ENCODE data around the gene LCN2.
"Not testable (repeated sequence)": the region's sequence is repeated elsewhere in the genome, so short reads cannot be mapped to it uniquely, and the experiment has no call there.

Gene LCN2

GRCh38 chr9:128169492-128169891, 20.2 kb downstream of the LCN2 start:
- Histone ChIP-seq H3K9me3 (ENCODE audit: control insufficient read depth, low read length) (no peaks in the 10 kb centered on the region), H3K27ac (ENCODE audit: insufficient read depth, low read depth, low read length, poor library complexity, severe bottlenecking) (no peak overlapping the region), H3K4me1 (ENCODE audit: control insufficient read depth, insufficient read depth, low read length) (no peaks in the 10 kb centered on the region), H3K36me3 (ENCODE audit: control insufficient read depth, insufficient read depth, low read length) (peaks cover 18% of the 10 kb centered on the region), H3K4me3 (ENCODE audit: insufficient read depth, low read depth, low read length) (no peak overlapping the region), H3K27me3 (ENCODE audit: control insufficient read depth, insufficient read depth, low read length, poor library complexity, severe bottlenecking) (no peaks in the 10 kb centered on the region)
- 96 to 97% methylated on average over 8 of the region's 8 CpGs for WGBS, 2 experiments

- 94 to 97% methylated on average over 8 of the region's 8 CpGs for WGBS, 2 experiments
- Histone ChIP-seq H3K9me3 (ENCODE audit: control insufficient read depth, low read length) (no peaks in the 10 kb centered on the region), H3K4me1 (ENCODE audit: control insufficient read depth, insufficient read depth, low read length) (no peaks in the 10 kb centered on the region), H3K27me3 (ENCODE audit: control insufficient read depth, insufficient read depth, low read length, poor library complexity, severe bottlenecking) (no peaks in the 10 kb centered on the region), H3K4me3 (ENCODE audit: insufficient read depth, low read depth, low read length) (no peak overlapping the region), H3K27ac (ENCODE audit: insufficient read depth, low read depth, low read length, poor library complexity, severe bottlenecking) (no peak overlapping the region), H3K36me3 (ENCODE audit: control insufficient read depth, insufficient read depth, low read length) (peaks cover 18% of the 10 kb centered on the region)
Observed at GRCh38 chr9:128169925-128170324, 20.7 kb downstream of the LCN2 start.

GRCh38 chr9:128174062-128174461, 24.8 kb downstream of the LCN2 start:
- no peaks in the 10 kb centered on the region for H3K27me3 ChIP-seq (ENCODE audit: control insufficient read depth, insufficient read depth, low read length, poor library complexity, severe bottlenecking)
- no peaks in the 10 kb centered on the region for H3K4me1 ChIP-seq (ENCODE audit: control insufficient read depth, insufficient read depth, low read length)
- WGBS, 2 experiments: 93 to 98% methylated on average over 4 of the region's 4 CpGs
- no peak overlapping the region for H3K27ac ChIP-seq (ENCODE audit: insufficient read depth, low read depth, low read length, poor library complexity, severe bottlenecking)
- H3K4me3 ChIP-seq (ENCODE audit: insufficient read depth, low read depth, low read length): no peak overlapping the region
- H3K9me3 ChIP-seq (ENCODE audit: control insufficient read depth, low read length): no peaks in the 10 kb centered on the region
- H3K36me3 ChIP-seq (ENCODE audit: control insufficient read depth, insufficient read depth, low read length): peaks cover 40% of the 10 kb centered on the region

- Histone ChIP-seq H3K9me3 (ENCODE audit: control insufficient read depth, low read length) (no peaks in the 10 kb centered on the region), H3K27me3 (ENCODE audit: control insufficient read depth, insufficient read depth, low read length, poor library complexity, severe bottlenecking) (no peaks in the 10 kb centered on the region), H3K36me3 (ENCODE audit: control insufficient read depth, insufficient read depth, low read length) (peaks cover 46% of the 10 kb centered on the region), H3K4me1 (ENCODE audit: control insufficient read depth, insufficient read depth, low read length) (no peaks in the 10 kb centered on the region), H3K27ac (ENCODE audit: insufficient read depth, low read depth, low read length, poor library complexity, severe bottlenecking) (no peak overlapping the region), H3K4me3 (ENCODE audit: insufficient read depth, low read depth, low read length) (no peak overlapping the region)
- 84% methylated on average over 8 of the region's 8 CpGs for WGBS, 2 experiments
Observed at GRCh38 chr9:128175102-128175563, 25.9 kb downstream of the LCN2 start.

GRCh38 chr9:128175726-128176125, 26.5 kb downstream of the LCN2 start:
- Histone ChIP-seq H3K27me3 (ENCODE audit: control insufficient read depth, insufficient read depth, low read length, poor library complexity, severe bottlenecking) (no peaks in the 10 kb centered on the region), H3K36me3 (ENCODE audit: control insufficient read depth, insufficient read depth, low read length) (peaks cover 52% of the 10 kb centered on the region), H3K4me1 (ENCODE audit: control insufficient read depth, insufficient read depth, low read length) (no peaks in the 10 kb centered on the region), H3K27ac (ENCODE audit: insufficient read depth, low read depth, low read length, poor library complexity, severe bottlenecking) (no peak overlapping the region), H3K4me3 (ENCODE audit: insufficient read depth, low read depth, low read length) (no peak overlapping the region), H3K9me3 (ENCODE audit: control insufficient read depth, low read length) (no peaks in the 10 kb centered on the region)
- 89 to 93% methylated on average over 2 of the region's 2 CpGs for WGBS, 2 experiments

- H3K27me3 ChIP-seq (ENCODE audit: control insufficient read depth, insufficient read depth, low read length, poor library complexity, severe bottlenecking): no peaks in the 10 kb centered on the region
- H3K27ac ChIP-seq (ENCODE audit: insufficient read depth, low read depth, low read length, poor library complexity, severe bottlenecking): no peak overlapping the region
- no peaks in the 10 kb centered on the region for H3K4me1 ChIP-seq (ENCODE audit: control insufficient read depth, insufficient read depth, low read length)
- H3K4me3 ChIP-seq (ENCODE audit: insufficient read depth, low read depth, low read length): no peak overlapping the region
- H3K36me3 ChIP-seq (ENCODE audit: control insufficient read depth, insufficient read depth, low read length): peaks cover 51% of the 10 kb centered on the region
- no peaks in the 10 kb centered on the region for H3K9me3 ChIP-seq (ENCODE audit: control insufficient read depth, low read length)
- 96 to 97% methylated on average over 11 of the region's 11 CpGs for WGBS, 2 experiments
Observed at GRCh38 chr9:128178806-128179431, 29.7 kb downstream of the LCN2 start.

- Histone ChIP-seq H3K27me3 (ENCODE audit: control insufficient read depth, insufficient read depth, low read length, poor library complexity, severe bottlenecking) (no peaks in the 10 kb centered on the region), H3K36me3 (ENCODE audit: control insufficient read depth, insufficient read depth, low read length) (peaks cover 51% of the 10 kb centered on the region), H3K4me3 (ENCODE audit: insufficient read depth, low read depth, low read length) (no peak overlapping the region), H3K4me1 (ENCODE audit: control insufficient read depth, insufficient read depth, low read length) (no peaks in the 10 kb centered on the region), H3K9me3 (ENCODE audit: control insufficient read depth, low read length) (no peaks in the 10 kb centered on the region), H3K27ac (ENCODE audit: insufficient read depth, low read depth, low read length, poor library complexity, severe bottlenecking) (no peak overlapping the region)
- 95 to 96% methylated on average over 8 of the region's 8 CpGs for WGBS, 2 experiments
Observed at GRCh38 chr9:128180001-128180400, 30.7 kb downstream of the LCN2 start.

- H3K4me1 ChIP-seq (ENCODE audit: control insufficient read depth, insufficient read depth, low read length): no peaks in the 10 kb centered on the region
- WGBS, 2 experiments: 95 to 98% methylated on average over 8 of the region's 8 CpGs
- H3K27me3 ChIP-seq (ENCODE audit: control insufficient read depth, insufficient read depth, low read length, poor library complexity, severe bottlenecking): no peaks in the 10 kb centered on the region
- peaks cover 47% of the 10 kb centered on the region for H3K36me3 ChIP-seq (ENCODE audit: control insufficient read depth, insufficient read depth, low read length)
- H3K27ac ChIP-seq (ENCODE audit: insufficient read depth, low read depth, low read length, poor library complexity, severe bottlenecking): no peak overlapping the region
- H3K9me3 ChIP-seq (ENCODE audit: control insufficient read depth, low read length): no peaks in the 10 kb centered on the region
- no peak overlapping the region for H3K4me3 ChIP-seq (ENCODE audit: insufficient read depth, low read depth, low read length)
Observed at GRCh38 chr9:128180447-128180846, 31.2 kb downstream of the LCN2 start.

GRCh38 chr9:128181480-128181879, 32.2 kb downstream of the LCN2 start:
- H3K4me1 ChIP-seq (ENCODE audit: control insufficient read depth, insufficient read depth, low read length): not testable (repeated sequence)
- H3K36me3 ChIP-seq (ENCODE audit: control insufficient read depth, insufficient read depth, low read length): peaks cover 36% of the 10 kb centered on the region
- 17 to 20% methylated on average over 12 of the region's 12 CpGs for WGBS, 2 experiments

GRCh38 chr9:128182893-128183588, 33.8 kb downstream of the LCN2 start:
- WGBS, 2 experiments: 93 to 96% methylated on average over 12 of the region's 12 CpGs
- Histone ChIP-seq H3K27me3 (ENCODE audit: control insufficient read depth, insufficient read depth, low read length, poor library complexity, severe bottlenecking) (no peaks in the 10 kb centered on the region), H3K36me3 (ENCODE audit: control insufficient read depth, insufficient read depth, low read length) (peaks cover 33% of the 10 kb centered on the region), H3K27ac (ENCODE audit: insufficient read depth, low read depth, low read length, poor library complexity, severe bottlenecking) (no peak overlapping the region), H3K9me3 (ENCODE audit: control insufficient read depth, low read length) (no peaks in the 10 kb centered on the region), H3K4me3 (ENCODE audit: insufficient read depth, low read depth, low read length) (no peak overlapping the region), H3K4me1 (ENCODE audit: control insufficient read depth, insufficient read depth, low read length) (no peaks in the 10 kb centered on the region)

More at GRCh38 chr9:128181480-128181879, 32.2 kb downstream of the LCN2 start:
- H3K9me3 ChIP-seq (ENCODE audit: control insufficient read depth, low read length); H3K4me3 ChIP-seq (ENCODE audit: insufficient read depth, low read depth, low read length); H3K27ac ChIP-seq (ENCODE audit: insufficient read depth, low read depth, low read length, poor library complexity, severe bottlenecking); H3K27me3 ChIP-seq (ENCODE audit: control insufficient read depth, insufficient read depth, low read length, poor library complexity, severe bottlenecking): not testable (repeated sequence)

Data from ectodermal cell (in vitro differentiated cells).